VCaP (cell line): ENCODE measurements around the gene ZNF839.
"Not testable (repeated sequence)": the region's sequence is repeated elsewhere in the genome, so short reads cannot be mapped to it uniquely, and the experiment has no call there.

Experiments
- H3K27ac ChIP-seq: fragments of 450-650 bp; 2 replicates; pipeline ENCODE4 v1.5.1; 2017
- CTCF ChIP-seq: fragments of 450-650 bp; conservative IDR thresholded peaks from 2 replicates; pipeline ENCODE4 v1.5.1; 2017; ENCODE audit warnings: mild to moderate bottlenecking, moderate library complexity

Gene ZNF839

GRCh38 chr14:102321456-102322422, 2.2 kb downstream of the ZNF839 start:
- no peak for TF ChIP-seq CTCF
- H3K27ac ChIP-seq = no peak overlapping the region

- no peak overlapping the region for H3K27ac ChIP-seq
- TF ChIP-seq CTCF = peak; percentile 81
These were observed 3.6 kb downstream of the ZNF839 start for GRCh38 chr14:102323102-102323501.

GRCh38 chr14:102325791-102326345, 6.3 kb downstream of the ZNF839 start:
- TF ChIP-seq CTCF = no peak
- no peak overlapping the region for H3K27ac ChIP-seq

GRCh38 chr14:102326583-102326982, 7.0 kb downstream of the ZNF839 start:
- no peak for TF ChIP-seq CTCF
- no peak overlapping the region for H3K27ac ChIP-seq

- H3K27ac ChIP-seq = not testable (repeated sequence)
These were observed 9.8 kb downstream of the ZNF839 start for GRCh38 chr14:102329381-102329780.

GRCh38 chr14:102330806-102331205, 11.3 kb downstream of the ZNF839 start:
- H3K27ac ChIP-seq = no peak overlapping the region
- no peak for TF ChIP-seq CTCF

- no peak overlapping the region for H3K27ac ChIP-seq
- TF ChIP-seq CTCF = no peak
These were observed 13.8 kb downstream of the ZNF839 start for GRCh38 chr14:102333390-102333789.
